HepG2 (cell line): Measurements from ENCODE around the gene FRMD4A.

Experiments used
- ATF3 ChIP-seq: sonication (generic); formaldehyde crosslinking; IDR thresholded peaks from 2 replicates; pipeline ENCODE4 v1.4.0; 2020; ENCODE audit warnings: missing genetic modification reagents
- CTCF ChIP-seq: sonication (generic); formaldehyde crosslinking; IDR thresholded peaks from 2 replicates; pipeline ENCODE4 v1.5.0; 2020; ENCODE audit warnings: mild to moderate bottlenecking, missing genetic modification reagents, moderate library complexity
- EHMT2 ChIP-seq: fragments of 200-600 bp; sonication (generic); IDR thresholded peaks from 2 replicates; pipeline ENCODE4 v1.7.0; 2017; ENCODE audit warnings: antibody characterized with exemption, low read depth, low read length, borderline replicate concordance
- HNF4A ChIP-seq: sonication (generic); formaldehyde crosslinking; IDR thresholded peaks from 2 replicates; pipeline ENCODE4 v1.4.0; 2020; ENCODE audit warnings: missing genetic modification reagents
- JUNB ChIP-seq: sonication (generic); formaldehyde crosslinking; IDR thresholded peaks from 2 replicates; pipeline ENCODE4 v1.8.0; 2022; ENCODE audit warnings: missing genetic modification reagents, mild to moderate bottlenecking, borderline replicate concordance
- JUND ChIP-seq: sonication (generic); formaldehyde crosslinking; IDR thresholded peaks from 2 replicates; pipeline ENCODE4 v1.8.0; 2022; ENCODE audit warnings: mild to moderate bottlenecking, missing genetic modification reagents
- NFYC ChIP-seq: IDR thresholded peaks from 2 replicates; pipeline ENCODE4 v1.6.1; 2016; ENCODE audit warnings: missing genetic modification reagents, missing compliant biosample characterization
- POLR2AphosphoS5 ChIP-seq: IDR thresholded peaks from 2 replicates; pipeline ENCODE4 v1.6.1; 2012; ENCODE audit warnings: low read depth, low read length
- REXO4 ChIP-seq: sonication (generic); formaldehyde crosslinking; IDR thresholded peaks from 2 replicates; pipeline ENCODE4 v1.8.0; 2022; ENCODE audit warnings: missing genetic modification reagents, mild to moderate bottlenecking, borderline replicate concordance
- TAF15 ChIP-seq: fragments of 200-400 bp; formaldehyde crosslinking; IDR thresholded peaks from one replicate; pipeline ENCODE4 v1.6.1; 2018; ENCODE audit warnings: mild to moderate bottlenecking, low read depth, low read length; ENCODE audit not compliant: poor library complexity, severe bottlenecking
- ZNF335 ChIP-seq: sonication (generic); formaldehyde crosslinking; IDR thresholded peaks from 2 replicates; pipeline ENCODE4 v1.4.0; 2020; ENCODE audit warnings: missing genetic modification reagents

GRCh38 chr10:13684806-13685482, 645.8 kb downstream of the FRMD4A start:
- TF ChIP-seq CTCF (CRISPR knock-in tag) (no peak), TAF15 (no peak), NFYC (CRISPR knock-in tag) (no peak), REXO4 (no peak), JUND (CRISPR knock-in tag) (no peak), HNF4A (CRISPR knock-in tag) (no peak), JUNB (no peak), ZNF335 (CRISPR knock-in tag) (no peak), EHMT2 (no peak), POLR2AphosphoS5 (no peak), ATF3 (no peak)
